HG02938 (cell line): ENCODE measurements around the gene AFF1.
"Not testable (repeated sequence)": the region's sequence is repeated elsewhere in the genome, so short reads cannot be mapped to it uniquely, and the experiment has no call there.

Experiments
- ATAC-seq: cut with Tn5 transposase; IDR thresholded peaks from one replicate; pipeline ENCODE4 v1.9.1; 2021; ENCODE audit warnings: mild to moderate bottlenecking, moderate library complexity; ENCODE audit not compliant: unreplicated experiment

Gene AFF1

GRCh38 chr4:87053802-87054767 lies 119.3 kb downstream of the AFF1 start:
- no peak for ATAC-seq

- ATAC-seq = no peak
Measured at GRCh38 chr4:87054900-87055299, 120.1 kb downstream of the AFF1 start.

- ATAC-seq = no peak
Measured at GRCh38 chr4:87055311-87055710, 120.5 kb downstream of the AFF1 start.

GRCh38 chr4:87056881-87057280 lies 122.1 kb downstream of the AFF1 start:
- no peak for ATAC-seq

GRCh38 chr4:87057835-87058355 lies 123.1 kb downstream of the AFF1 start:
- no peak for ATAC-seq

- no peak for ATAC-seq
Measured at GRCh38 chr4:87058356-87059073, 123.7 kb downstream of the AFF1 start.

- ATAC-seq = no peak
Measured at GRCh38 chr4:87060957-87061356, 126.1 kb downstream of the AFF1 start.

- ATAC-seq = no peak
Measured at GRCh38 chr4:87065021-87065420, 130.2 kb downstream of the AFF1 start.

- ATAC-seq = no peak
Measured at GRCh38 chr4:87066403-87067123, 131.8 kb downstream of the AFF1 start.

GRCh38 chr4:87067124-87067885 lies 132.5 kb downstream of the AFF1 start:
- ATAC-seq = no peak

GRCh38 chr4:87068583-87069021 lies 133.8 kb downstream of the AFF1 start:
- ATAC-seq = no peak

- no peak for ATAC-seq
Measured at GRCh38 chr4:87069037-87069742, 134.4 kb downstream of the AFF1 start.

- no peak for ATAC-seq
Measured at GRCh38 chr4:87071401-87071800, 136.6 kb downstream of the AFF1 start.

- not testable (repeated sequence) for ATAC-seq
Measured at GRCh38 chr4:87072545-87072944, 137.7 kb downstream of the AFF1 start.

- ATAC-seq = peak; percentile 86
Measured at GRCh38 chr4:87073199-87074120, 138.6 kb downstream of the AFF1 start.

- ATAC-seq = peak; percentile 39
Measured at GRCh38 chr4:87074121-87074488, 139.3 kb downstream of the AFF1 start.

- ATAC-seq = no peak
Measured at GRCh38 chr4:87075876-87076275, 141.1 kb downstream of the AFF1 start.

GRCh38 chr4:87076690-87077358 lies 142.0 kb downstream of the AFF1 start:
- no peak for ATAC-seq
